Measurements from ENCODE around the gene P2RX4. TPM values are rescaled to one million over a fixed set of nuclear protein-coding genes. Genes with fewer than 3 reads are reported as not detected.

The P2RX4 gene
- total and polyA plus RNA-seq, 2 of the 4 experiments (the other 2 are of a cell fraction): 9.5 to 12.6 TPM

GRCh38 chr12:121214855-121215745, 5.2 kb downstream of the P2RX4 start:
- Histone ChIP-seq H2BK5ac (ENCODE audit: low read depth, low read length, poor library complexity, severe bottlenecking) (no peak overlapping the region), H2BK120ac (ENCODE audit: low read depth, low read length) (no peak overlapping the region; the same call in 1 of the 2 replicates), H4K20me1 (ENCODE audit: insufficient read depth, low read length) (no peaks in the 10 kb centered on the region), H3K27me3 (ENCODE audit: control insufficient read depth, insufficient read depth, low read length) (no peaks in the 10 kb centered on the region), H3K27ac (ENCODE audit: insufficient read depth, low read length) (no peak overlapping the region), H3K4ac (ENCODE audit: low read depth, low read length) (peak overlapping the region; percentile 57; the same call in 1 of the 2 replicates), H3K56ac (ENCODE audit: extremely low read depth, insufficient read depth, low read length) (no peak overlapping the region), H2AK5ac (ENCODE audit: low read depth, low read length) (peak overlapping the region; percentile 87; the same call in 1 of the 2 replicates), H2AK9ac (replicated peaks; ENCODE audit: low read depth, low read length, poor library complexity) (no peak overlapping the region), H4K5ac (ENCODE audit: low read depth, low read length) (no peak overlapping the region), H3K4me3 (ENCODE audit: insufficient read depth, low read depth, low read length) (no peak overlapping the region), H3K23ac (ENCODE audit: low read depth, low read length) (no peak overlapping the region), H2AFZ (replicated peaks; ENCODE audit: low read length, poor library complexity) (no peak overlapping the region), H3K4me1 (ENCODE audit: control insufficient read depth, insufficient read depth, low read length) (peaks cover 7% of the 10 kb centered on the region), H4K8ac (ENCODE audit: low read depth in 2 of 2, low read length in 2 of 2) (peak overlapping the region in 1 of 2 experiments; percentile 2; a peak in 1 of 4 replicates), H2BK15ac (ENCODE audit: low read depth, low read length) (no peak overlapping the region), H3K9me1 (ENCODE audit: insufficient read depth, low read length) (peaks cover 4% of the 10 kb centered on the region), H2BK20ac (ENCODE audit: low read depth, low read length) (no peak overlapping the region), H3K14ac (replicated peaks; ENCODE audit: low read depth, low read length) (no peak overlapping the region), H3K9me3 (ENCODE audit: control insufficient read depth, insufficient read depth, low read length) (no peaks in the 10 kb centered on the region), H4K91ac (ENCODE audit: insufficient read depth, low read depth, low read length) (no peak overlapping the region), H3K18ac (ENCODE audit: low read depth, low read length) (no peak overlapping the region), H3K9ac (ENCODE audit: low read depth, low read length) (no peak overlapping the region), H3K36me3 (ENCODE audit: control insufficient read depth, insufficient read depth, low read length) (peaks cover 2% of the 10 kb centered on the region; the same call in 1 of the 2 replicates), H3K79me1 (ENCODE audit: low read depth in 1 of 2, low read length in 2 of 2) (peaks cover 2 to 46% of the 10 kb centered on the region in 2 experiments; a peak in 3 of 4 replicates), H3K4me2 (ENCODE audit: low read depth, low read length) (no peak overlapping the region)
- WGBS, 2 experiments (ENCODE audit: extremely low coverage in 2 of 2, insufficient read length in 1 of 2): 70% methylated on average over 2 of the region's 14 CpGs; no CpG with 5 or more reads in 1 of the 2 experiments
- dilution Hi-C loops (cut with HindIII; ENCODE audit: low sequenced_read_pairs, unreplicated experiment) (no loop called here), intact Hi-C loops (cut with micrococcal nuclease) (loop anchor here (5.0 kb wide), 2 partner anchors 88 to 103 kb away; no protein-coding TSS in a partner anchor), in situ Hi-C loops (cut with MboI; ENCODE audit: low sequenced_read_pairs) (no loop called here)
- TF ChIP-seq MAFK (IDR thresholded peaks at IDR 0.05; ENCODE audit: low read depth, low read length) (0 out of 2 replicates have a peak, but pooled peaks have one; percentile 13), FOS (IDR thresholded peaks at IDR 0.05; ENCODE audit: low read depth, low read length) (peak; percentile 82), MXI1 (IDR thresholded peaks at IDR 0.05; ENCODE audit: borderline replicate concordance, low read depth, low read length) (no peak), CEBPB (IDR thresholded peaks at IDR 0.05; ENCODE audit: low read depth, low read length) (no peak), BHLHE40 (IDR thresholded peaks at IDR 0.05; ENCODE audit: low read depth, low read length) (no peak), POLR2A (IDR thresholded peaks at IDR 0.05; ENCODE audit: low read depth, low read length) (no peak), RAD21 (IDR thresholded peaks at IDR 0.05; ENCODE audit: low read length) (0 out of 2 replicates have a peak, but pooled peaks have one; percentile 8), CTCF (conservative IDR thresholded peaks at IDR 0.05; ENCODE audit: low read depth, low read length) (no peak), MAZ (IDR thresholded peaks at IDR 0.05; ENCODE audit: borderline replicate concordance, low read depth, low read length) (no peak), RCOR1 (IDR thresholded peaks at IDR 0.05; ENCODE audit: insufficient replicate concordance, low read length) (peak; percentile 98)
- TF ChIP-seq, protein P1, sequence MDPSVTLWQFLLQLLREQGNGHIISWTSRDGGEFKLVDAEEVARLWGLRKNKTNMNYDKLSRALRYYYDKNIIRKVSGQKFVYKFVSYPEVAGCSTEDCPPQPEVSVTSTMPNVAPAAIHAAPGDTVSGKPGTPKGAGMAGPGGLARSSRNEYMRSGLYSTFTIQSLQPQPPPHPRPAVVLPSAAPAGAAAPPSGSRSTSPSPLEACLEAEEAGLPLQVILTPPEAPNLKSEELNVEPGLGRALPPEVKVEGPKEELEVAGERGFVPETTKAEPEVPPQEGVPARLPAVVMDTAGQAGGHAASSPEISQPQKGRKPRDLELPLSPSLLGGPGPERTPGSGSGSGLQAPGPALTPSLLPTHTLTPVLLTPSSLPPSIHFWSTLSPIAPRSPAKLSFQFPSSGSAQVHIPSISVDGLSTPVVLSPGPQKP (IDR thresholded peaks at IDR 0.05; ENCODE audit: borderline replicate concordance, low read depth, low read length): no peak
- TF ChIP-seq, protein P2, sequence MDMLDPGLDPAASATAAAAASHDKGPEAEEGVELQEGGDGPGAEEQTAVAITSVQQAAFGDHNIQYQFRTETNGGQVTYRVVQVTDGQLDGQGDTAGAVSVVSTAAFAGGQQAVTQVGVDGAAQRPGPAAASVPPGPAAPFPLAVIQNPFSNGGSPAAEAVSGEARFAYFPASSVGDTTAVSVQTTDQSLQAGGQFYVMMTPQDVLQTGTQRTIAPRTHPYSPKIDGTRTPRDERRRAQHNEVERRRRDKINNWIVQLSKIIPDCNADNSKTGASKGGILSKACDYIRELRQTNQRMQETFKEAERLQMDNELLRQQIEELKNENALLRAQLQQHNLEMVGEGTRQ (IDR thresholded peaks at IDR 0.05; ENCODE audit: low read depth, low read length): no peak
- BruUV-seq (replicated peaks): no TSS peak
- DNase-seq (peak; percentile 97), ATAC-seq (ENCODE audit: low read depth) (peak; percentile 72)
- POLR2A ChIA-PET (ENCODE audit: unreplicated experiment): no interaction called here
- CTCF ChIA-PET: interaction anchor here (0.6 to 0.9 kb wide), 3 partner anchors 9 to 854 kb away, joined by 3 read pairs; no protein-coding TSS in a partner anchor
